ENCODE data around the gene UBQLNL. TPM values are rescaled to one million over a fixed set of nuclear protein-coding genes. Genes with fewer than 3 reads are reported as not detected.

Gene UBQLNL
- total and polyA plus RNA-seq, 10 donors, result 0.33 to 2.3 (median 0.96) TPM

DNA sequence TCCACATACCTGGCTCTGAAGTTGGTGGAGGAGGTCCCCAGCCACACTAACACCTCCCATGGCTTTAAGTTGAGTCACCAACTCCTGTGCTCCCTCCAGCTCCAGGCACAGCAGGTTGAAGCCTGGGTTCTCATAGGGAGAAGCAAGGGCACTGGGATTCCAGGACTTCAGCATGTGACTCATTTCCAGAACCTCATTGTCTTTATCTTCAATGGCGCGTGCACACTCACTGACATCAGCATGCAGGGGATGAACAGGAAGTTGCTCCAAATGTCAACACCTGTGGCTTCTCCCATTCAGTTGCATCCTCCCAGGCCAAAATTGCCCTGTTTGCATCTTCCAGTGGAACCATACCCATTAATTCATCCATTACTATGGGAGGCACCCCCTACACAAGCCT lies 5.8 kb upstream of the UBQLNL start:
- TF ChIP-seq, protein P1, sequence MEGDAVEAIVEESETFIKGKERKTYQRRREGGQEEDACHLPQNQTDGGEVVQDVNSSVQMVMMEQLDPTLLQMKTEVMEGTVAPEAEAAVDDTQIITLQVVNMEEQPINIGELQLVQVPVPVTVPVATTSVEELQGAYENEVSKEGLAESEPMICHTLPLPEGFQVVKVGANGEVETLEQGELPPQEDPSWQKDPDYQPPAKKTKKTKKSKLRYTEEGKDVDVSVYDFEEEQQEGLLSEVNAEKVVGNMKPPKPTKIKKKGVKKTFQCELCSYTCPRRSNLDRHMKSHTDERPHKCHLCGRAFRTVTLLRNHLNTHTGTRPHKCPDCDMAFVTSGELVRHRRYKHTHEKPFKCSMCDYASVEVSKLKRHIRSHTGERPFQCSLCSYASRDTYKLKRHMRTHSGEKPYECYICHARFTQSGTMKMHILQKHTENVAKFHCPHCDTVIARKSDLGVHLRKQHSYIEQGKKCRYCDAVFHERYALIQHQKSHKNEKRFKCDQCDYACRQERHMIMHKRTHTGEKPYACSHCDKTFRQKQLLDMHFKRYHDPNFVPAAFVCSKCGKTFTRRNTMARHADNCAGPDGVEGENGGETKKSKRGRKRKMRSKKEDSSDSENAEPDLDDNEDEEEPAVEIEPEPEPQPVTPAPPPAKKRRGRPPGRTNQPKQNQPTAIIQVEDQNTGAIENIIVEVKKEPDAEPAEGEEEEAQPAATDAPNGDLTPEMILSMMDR (IDR thresholded peaks at IDR 0.05 in 8 of 11, conservative IDR thresholded peaks at IDR 0.05 in 3 of 11), result no peak
- no peak for TF ChIP-seq POLR2AphosphoS5 (IDR thresholded peaks at IDR 0.05)
- no peak for TF ChIP-seq POLR2A (IDR thresholded peaks at IDR 0.05)
- 80 to 94% (median 89%) methylated on average over 2 of the region's 2 CpGs for WGBS, 5 donors
- Histone ChIP-seq H3K9me3 (no peaks in the 10 kb centered on the region), H3K4me3 (no peak overlapping the region), H3K27ac (no peak overlapping the region), H3K27me3 (replicated peaks in 1 of 7) (no peaks in the 10 kb centered on the region), H3K4me1 (no peaks in the 10 kb centered on the region), H3K36me3 (no peaks in the 10 kb centered on the region)
- DNase-seq, result no peak
- intact Hi-C loops (cut with DNase I; ENCODE audit: low total_unique reads), result no loop called here

DNA sequence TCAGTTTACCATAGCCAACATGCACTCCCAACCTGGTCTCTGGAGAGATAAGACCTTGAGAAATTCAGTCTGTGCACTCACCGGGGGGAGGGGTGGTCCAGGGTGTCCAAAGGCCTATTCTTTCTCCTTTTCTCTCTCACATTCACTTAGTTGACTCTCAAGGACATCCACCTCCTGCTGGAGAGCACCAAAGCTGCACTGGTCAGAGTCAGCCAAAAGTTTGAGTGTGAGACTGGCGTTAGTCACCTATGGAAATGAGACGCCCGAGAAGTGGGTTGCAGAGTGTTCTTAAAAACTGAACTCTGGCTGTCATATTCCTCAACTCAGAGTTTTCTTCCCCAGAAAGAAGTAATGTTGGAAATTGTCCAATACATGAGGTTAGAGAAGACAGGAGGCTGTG lies 5.0 kb upstream of the UBQLNL start:
- Histone ChIP-seq H3K9me3 (no peaks in the 10 kb centered on the region), H3K27me3 (replicated peaks in 1 of 7) (no peaks in the 10 kb centered on the region), H3K27ac (no peak overlapping the region), H3K36me3 (no peaks in the 10 kb centered on the region), H3K4me3 (no peak overlapping the region), H3K4me1 (no peaks in the 10 kb centered on the region)
- DNase-seq, result no peak
- 93 to 97% (median 96%) methylated on average over 4 of the region's 4 CpGs for WGBS, 5 donors
- TF ChIP-seq POLR2A (IDR thresholded peaks at IDR 0.05), result no peak
- TF ChIP-seq, protein P1 (IDR thresholded peaks at IDR 0.05 in 8 of 11, conservative IDR thresholded peaks at IDR 0.05 in 3 of 11), result no peak
- no peak for TF ChIP-seq POLR2AphosphoS5 (IDR thresholded peaks at IDR 0.05)
- intact Hi-C loops (cut with DNase I; ENCODE audit: low total_unique reads), result no loop called here

GRCh38 chr11:5514841-5515240 lies 1.7 kb downstream of the UBQLNL start:
- intact Hi-C loops (cut with DNase I; ENCODE audit: low total_unique reads), result no loop called here
- Histone ChIP-seq H3K4me3 (no peak overlapping the region), H3K36me3 (no peaks in the 10 kb centered on the region), H3K27ac (no peak overlapping the region), H3K4me1 (no peaks in the 10 kb centered on the region), H3K9me3 (no peaks in the 10 kb centered on the region), H3K27me3 (replicated peaks in 1 of 7) (no peaks in the 10 kb centered on the region)
- TF ChIP-seq POLR2A (IDR thresholded peaks at IDR 0.05) (no peak), POLR2AphosphoS5 (IDR thresholded peaks at IDR 0.05) (no peak)
- TF ChIP-seq, protein P1 (IDR thresholded peaks at IDR 0.05 in 8 of 11, conservative IDR thresholded peaks at IDR 0.05 in 3 of 11), result no peak
- DNase-seq, result no peak

DNA sequence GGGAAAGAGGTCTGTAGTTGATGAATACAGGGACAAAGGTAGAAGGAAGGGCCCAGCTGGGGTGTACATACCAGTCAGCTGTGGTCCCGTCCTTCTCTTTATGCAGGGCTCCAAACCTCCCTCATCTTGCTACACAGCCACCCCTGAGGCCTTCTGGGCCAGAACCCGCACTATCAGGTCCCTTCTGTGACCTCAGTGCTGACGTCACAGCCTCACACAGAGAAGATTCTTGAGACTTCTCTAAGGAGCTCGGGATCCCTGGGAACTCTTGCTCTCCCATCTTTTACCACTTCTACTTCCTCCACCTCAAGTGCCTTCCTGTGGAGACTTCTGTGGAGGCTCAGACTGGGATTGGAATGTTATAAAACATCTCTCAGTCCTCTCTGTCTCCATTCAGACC lies 6.7 kb downstream of the UBQLNL start, which contains the start of gene UBQLN3:
TSS of gene UBQLN3 (minus strand) at position 155 of the 400 bp plus-strand sequence. CDS start 399 bp downstream, outside the sequence.
- no peaks in the 10 kb centered on the region for H3K9me3 ChIP-seq
- H3K36me3 ChIP-seq, result no peaks in the 10 kb centered on the region
- intact Hi-C loops (cut with DNase I; ENCODE audit: low total_unique reads), result no loop called here
- no peak for TF ChIP-seq POLR2AphosphoS5 (IDR thresholded peaks at IDR 0.05)
- no peak for TF ChIP-seq POLR2A (IDR thresholded peaks at IDR 0.05)
- TF ChIP-seq, protein P1 (IDR thresholded peaks at IDR 0.05 in 8 of 11, conservative IDR thresholded peaks at IDR 0.05 in 3 of 11), result no peak
- DNase-seq, result no peak
- H3K27me3 ChIP-seq (replicated peaks in 1 of 7), result peaks cover 0 to 7% (median 0%) of the 10 kb centered on the region in 7 donors
- no peak within 1 kb of the TSS for H3K27ac ChIP-seq
- H3K4me3 ChIP-seq, result no peak within 1 kb of the TSS
- WGBS, 5 donors, result 65 to 87% (median 80%) methylated on average over 4 of the region's 4 CpGs
- H3K4me1 ChIP-seq, result no peaks in the 10 kb centered on the region
